B cell (primary cell): Measurements from ENCODE around the gene TMEM30B. TPM values are rescaled to one million over a fixed set of nuclear protein-coding genes. Genes with fewer than 3 reads are reported as not detected.
"Not testable (repeated sequence)": the region's sequence is repeated elsewhere in the genome, so short reads cannot be mapped to it uniquely, and the experiment has no call there.

Experiments
- ATAC-seq: fragments of 200-7000 bp; cut with Tn5 transposase; one replicate; pipeline ENCODE4 v1.10.0; 2021; ENCODE audit warnings: low read depth, mild to moderate bottlenecking, moderate number of reproducible peaks, moderate library complexity
- CTCF ChIA-PET: fragments of 350-600 bp; sonication (Branson Sonifier 250); formaldehyde crosslinking; loops from one replicate; lab custom pipeline; 2021; ENCODE audit warnings: antibody characterized with exemption, inconsistent platforms; lab: Charles Lee
- POLR2A ChIA-PET: fragments of 350-600 bp; sonication (Branson Sonifier 250); formaldehyde crosslinking; loops from one replicate; lab custom pipeline; 2021; ENCODE audit warnings: antibody characterized with exemption; lab: Charles Lee
- DNase-seq: peaks from one replicate; pipeline ENCODE4 v3.0.0; 2013
- H2AFZ ChIP-seq: 2 replicates; pipeline ENCODE4 v1.6.1; 2012; ENCODE audit warnings: mild to moderate bottlenecking, low read depth, low read length; ENCODE audit not compliant: insufficient read depth, poor library complexity, severe bottlenecking
- H3K27ac ChIP-seq, 2 donors: 1 replicate in 1 of 2; 2 replicates in 1 of 2; pipeline ENCODE4 v1.5.1; 2012 to 2013; ENCODE audit warnings: low read length in 2 of 2, mild to moderate bottlenecking in 2 of 2, moderate library complexity in 1 of 2
- H3K27me3 ChIP-seq, 4 experiments: fragments of 200-600 bp in 1 of 4; sonication (generic) in 1 of 4; replicated peaks in 1 of 4; 1 replicate in 2 of 4; 2 replicates in 2 of 4; pipeline versions ENCODE4 v1.6.1 to v1.7.0; 2013 to 2016; ENCODE audit warnings: low read length in 3 of 4, mild to moderate bottlenecking in 2 of 4, mixed read lengths in 1 of 4, moderate library complexity in 1 of 4; ENCODE audit not compliant: insufficient read depth in 4 of 4, control insufficient read depth in 3 of 4; ENCODE audit errors: control extremely low read depth in 1 of 4
- H3K36me3 ChIP-seq, 2 experiments: replicated peaks in 1 of 2; 1 replicate in 1 of 2; 2 replicates in 1 of 2; pipeline versions ENCODE4 v1.6.1 to v1.7.1; 2013; ENCODE audit warnings: low read length in 1 of 2; ENCODE audit not compliant: insufficient read depth in 2 of 2, control insufficient read depth in 1 of 2; ENCODE audit errors: control extremely low read depth in 1 of 2, extremely low read depth in 1 of 2
- H3K4me1 ChIP-seq, 2 donors: fragments of 200-600 bp in 1 of 2; sonication (generic) in 1 of 2; 1 replicate in 1 of 2; 2 replicates in 1 of 2; pipeline versions ENCODE4 v1.5.1 to v1.6.1; 2013 to 2017; ENCODE audit warnings: low read length in 2 of 2; ENCODE audit not compliant: control insufficient read depth in 2 of 2, insufficient read depth in 2 of 2
- H3K4me2 ChIP-seq: replicated peaks from 2 replicates; pipeline ENCODE3; 2012; ENCODE audit warnings: mild to moderate bottlenecking, low read depth, low read length; ENCODE audit not compliant: poor library complexity, severe bottlenecking
- H3K4me3 ChIP-seq, 5 experiments: fragments of 200-600 bp in 1 of 5; sonication (generic) in 1 of 5; 1 replicate in 3 of 5; 2 replicates in 2 of 5; pipeline versions ENCODE4 v1.5.1 to v1.7.0; 2011 to 2016; ENCODE audit warnings: low read length in 4 of 5, mild to moderate bottlenecking in 4 of 5, low read depth in 2 of 5, control low read depth in 1 of 5, moderate library complexity in 1 of 5; ENCODE audit not compliant: insufficient read depth in 1 of 5; ENCODE audit errors: control extremely low read depth in 1 of 5, extremely low read depth in 1 of 5
- H3K79me2 ChIP-seq: fragments of 200-600 bp; sonication (generic); one replicate; pipeline ENCODE4 v1.6.0; 2016; ENCODE audit warnings: low read length; ENCODE audit not compliant: control insufficient read depth, insufficient read depth
- H3K9ac ChIP-seq: fragments of 200-600 bp; sonication (generic); 2 replicates; pipeline ENCODE4 v1.6.1; 2017; ENCODE audit warnings: mild to moderate bottlenecking, low read length, moderate library complexity
- H3K9me3 ChIP-seq, 3 donors: one replicate each; pipeline versions ENCODE4 v1.6.1 to v1.7.1; 2013; ENCODE audit warnings: low read length in 2 of 3; ENCODE audit not compliant: control insufficient read depth in 2 of 3, insufficient read depth in 1 of 3; ENCODE audit errors: control extremely low read depth in 1 of 3
- H4K20me1 ChIP-seq: 2 replicates; pipeline ENCODE4 v1.6.0; 2012; ENCODE audit warnings: mild to moderate bottlenecking, low read length; ENCODE audit not compliant: insufficient read depth, control insufficient read depth, poor library complexity, severe bottlenecking
- H3K27ac Mint-ChIP-seq: one replicate; pipeline ENCODE4 v1.8.0; 2021; ENCODE audit warnings: mixed read lengths
- H3K27me3 Mint-ChIP-seq: one replicate; pipeline ENCODE4 v1.8.0; 2021; ENCODE audit warnings: mixed read lengths
- H3K4me1 Mint-ChIP-seq: one replicate; pipeline ENCODE4 v1.8.0; 2021; ENCODE audit warnings: mixed read lengths
- H3K4me3 Mint-ChIP-seq: one replicate; pipeline ENCODE4 v1.8.0; 2021; ENCODE audit warnings: mixed read lengths
- H3K9me3 Mint-ChIP-seq: one replicate; pipeline ENCODE4 v1.8.0; 2022; ENCODE audit warnings: mixed read lengths; ENCODE audit not compliant: insufficient read depth
- CTCF ChIP-seq: fragments of 200-600 bp; IDR thresholded peaks from one replicate; pipeline ENCODE4 v1.8.0; 2022; ENCODE audit warnings: antibody characterized with exemption, mild to moderate bottlenecking
- EZH2 ChIP-seq: IDR thresholded peaks from 2 replicates; pipeline ENCODE4 v1.6.1; 2012; ENCODE audit warnings: borderline replicate concordance, low read depth, mild to moderate bottlenecking, moderate library complexity, low read length; ENCODE audit not compliant: insufficient read depth, poor library complexity, severe bottlenecking
- WGBS: methylation state at CpG from one replicate; pipeline ENCODE4 v1.1.5; 2013; ENCODE audit warnings: missing lambda C conversion rate; ENCODE audit not compliant: insufficient coverage; 5-methylcytosine and 5-hydroxymethylcytosine counted together
- intact Hi-C: fragments of 100-400 bp; cut with micrococcal nuclease; formaldehyde crosslinking; loops from one replicate; pipeline ENCODE4 v1.10.0; 2022
- polyA plus RNA-seq: library from polyadenylated mRNA; depleted of rRNA; stranded (reverse); fragments of >200 nt; gene quantifications from 2 replicates; pipeline ENCODE4 v1.2.3, GENCODE V29; 2012
- total RNA-seq, 2 donors: library from RNA; stranded (reverse); fragments of 120-200 nt in 1 of 2; gene quantifications; 1 replicate in 1 of 2; 2 replicates in 1 of 2; pipeline versions ENCODE4 v1.2.3 to v1.2.4, GENCODE V29; 2013 to 2022

Gene TMEM30B
- total and polyA plus RNA-seq, 2 donors (not counting 1 experiment from before 2014, with no cell fraction given): 0.19 to 0.20 TPM

GRCh38 chr14:61319086-61319485 lies 37.9 kb upstream of the TMEM30B start:
- 97% methylated on average over 3 of the region's 3 CpGs for WGBS
- H3K27me3 Mint-ChIP-seq: peaks cover 15% of the 10 kb centered on the region

DNA sequence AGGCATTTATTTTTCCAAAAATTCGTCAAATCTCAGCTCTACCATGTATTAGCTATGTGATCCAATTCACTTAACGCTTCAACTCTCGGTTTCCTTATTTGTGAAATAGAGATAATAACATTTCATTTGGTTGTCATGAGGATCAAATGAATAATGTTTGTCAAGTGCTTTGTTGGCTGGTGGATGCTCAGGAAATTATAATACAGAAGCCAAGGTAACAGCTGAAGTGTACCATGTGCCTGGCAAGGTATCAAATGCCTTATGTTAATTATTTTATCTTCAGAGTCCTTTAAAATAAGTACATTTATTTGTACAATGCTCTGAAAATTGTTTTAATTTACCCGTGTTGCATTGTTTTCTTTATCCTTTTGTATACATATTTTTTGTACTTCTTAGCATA lies 34.2 kb upstream of the TMEM30B start:
- no CpG with 5 or more reads among the region's 4 CpGs for WGBS
- no peak overlapping the region for H3K27ac ChIP-seq
- ChIA-PET POLR2A (no interaction called here), CTCF (no interaction called here)
- H3K4me1 ChIP-seq: no peaks in the 10 kb centered on the region
- Mint-ChIP-seq H3K27ac (no peak overlapping the region), H3K27me3 (no peaks in the 10 kb centered on the region), H3K4me3 (no peak overlapping the region), H3K4me1 (no peaks in the 10 kb centered on the region), H3K9me3 (peaks cover 11% of the 10 kb centered on the region)
- H3K36me3 ChIP-seq: no peaks in the 10 kb centered on the region
- no peaks in the 10 kb centered on the region for H3K79me2 ChIP-seq
- no peak for ATAC-seq
- DNase-seq: no peak
- peaks cover 0 to 18% (median 1%) of the 10 kb centered on the region in 4 experiments for H3K27me3 ChIP-seq
- no peak overlapping the region for H3K4me2 ChIP-seq
- no peak overlapping the region for H3K9ac ChIP-seq
- H3K4me3 ChIP-seq: no peak overlapping the region
- intact Hi-C loops: no loop called here
- H4K20me1 ChIP-seq: no peaks in the 10 kb centered on the region
- H3K9me3 ChIP-seq: peaks cover 1 to 8% (median 7%) of the 10 kb centered on the region in 3 donors
- H2AFZ ChIP-seq: no peak overlapping the region
- TF ChIP-seq EZH2 (no peak), CTCF (no peak)

More at GRCh38 chr14:61319086-61319485, 37.9 kb upstream of the TMEM30B start:
- Mint-ChIP-seq H3K4me1 (peaks cover 15% of the 10 kb centered on the region), H3K4me3 (no peak overlapping the region), H3K27ac (no peak overlapping the region), H3K9me3 (peaks cover 5% of the 10 kb centered on the region)
- Histone ChIP-seq H3K4me3 (no peak overlapping the region), H4K20me1 (no peaks in the 10 kb centered on the region), H3K36me3 (no peaks in the 10 kb centered on the region), H3K9ac (no peak overlapping the region), H3K27me3 (peaks cover 0 to 43% (median 6%) of the 10 kb centered on the region in 4 experiments), H3K27ac (no peak overlapping the region), H3K4me2 (no peak overlapping the region), H3K79me2 (no peaks in the 10 kb centered on the region), H3K9me3 (peaks cover 0 to 9% (median 0%) of the 10 kb centered on the region in 3 donors), H3K4me1 (peaks cover 21 to 22% of the 10 kb centered on the region in 2 donors), H2AFZ (no peak overlapping the region)
- POLR2A ChIA-PET: no interaction called here
- ATAC-seq: no peak
- CTCF ChIA-PET: interaction anchor here (1.1 to 1.3 kb wide), 2 partner anchors 137 to 519 kb away, joined by 3 read pairs; no protein-coding TSS in a partner anchor
- TF ChIP-seq EZH2: no peak
- TF ChIP-seq CTCF: no peak
- intact Hi-C loops: no loop called here
- no peak for DNase-seq

DNA sequence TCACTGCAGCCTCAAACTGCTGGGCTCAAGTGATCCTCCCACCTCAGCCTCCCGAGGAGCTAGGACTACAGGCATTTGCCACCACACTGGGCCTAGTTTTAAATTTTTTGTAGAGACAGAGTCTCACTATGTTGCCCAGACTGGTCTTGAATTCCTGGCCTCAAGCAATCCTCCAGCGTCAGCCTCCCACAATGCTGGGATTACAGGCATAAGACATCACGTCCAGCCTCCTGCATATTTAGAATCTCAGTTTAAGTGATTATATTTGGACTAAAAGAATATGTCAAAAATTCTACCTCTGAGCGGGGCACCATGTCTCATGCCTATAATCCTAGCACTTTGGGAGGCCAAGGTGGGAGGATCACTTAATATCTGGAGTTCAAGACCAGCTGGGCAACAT lies 27.6 kb upstream of the TMEM30B start:
- WGBS: 50% methylated on average over 1 of the region's 4 CpGs
- H3K4me3 ChIP-seq, H3K4me3 Mint-ChIP-seq, H3K79me2 ChIP-seq, H3K27ac Mint-ChIP-seq, H3K27ac ChIP-seq, H3K4me1 Mint-ChIP-seq, DNase-seq, H3K9ac ChIP-seq, H2AFZ ChIP-seq, H3K27me3 Mint-ChIP-seq, POLR2A ChIA-PET, ATAC-seq, H3K4me1 ChIP-seq, H4K20me1 ChIP-seq, H3K36me3 ChIP-seq, intact Hi-C loops, H3K27me3 ChIP-seq, H3K4me2 ChIP-seq: not testable (repeated sequence)
- CTCF ChIA-PET: interaction anchor here (0.6 to 1.2 kb wide), 2 partner anchors 16 to 683 kb away, joined by 3 to 4 read pairs; no protein-coding TSS in a partner anchor
- peaks cover 2 to 23% (median 19%) of the 10 kb centered on the region in 3 donors for H3K9me3 ChIP-seq
- peaks cover 17% of the 10 kb centered on the region for H3K9me3 Mint-ChIP-seq
